PFSK-1 (cell line): ENCODE data around the gene TOP1.

Experiments
- TAF1 ChIP-seq: IDR thresholded peaks from 2 replicates; pipeline ENCODE4 v1.6.1; 2012; ENCODE audit warnings: low read length, control low read depth, borderline replicate concordance; ENCODE audit not compliant: insufficient read depth
- TF ChIP-seq, protein P1 (sequence below), 2 experiments: IDR thresholded peaks; 2 replicates each; pipeline versions ENCODE4 v1.6.1 to v1.8.0; 2011 to 2012; ENCODE audit warnings: low read depth in 2 of 2, low read length in 2 of 2, control low read depth in 1 of 2, inconsistent platforms in 1 of 2, mild to moderate bottlenecking in 1 of 2, moderate library complexity in 1 of 2; ENCODE audit not compliant: insufficient read depth in 1 of 2

DNA sequence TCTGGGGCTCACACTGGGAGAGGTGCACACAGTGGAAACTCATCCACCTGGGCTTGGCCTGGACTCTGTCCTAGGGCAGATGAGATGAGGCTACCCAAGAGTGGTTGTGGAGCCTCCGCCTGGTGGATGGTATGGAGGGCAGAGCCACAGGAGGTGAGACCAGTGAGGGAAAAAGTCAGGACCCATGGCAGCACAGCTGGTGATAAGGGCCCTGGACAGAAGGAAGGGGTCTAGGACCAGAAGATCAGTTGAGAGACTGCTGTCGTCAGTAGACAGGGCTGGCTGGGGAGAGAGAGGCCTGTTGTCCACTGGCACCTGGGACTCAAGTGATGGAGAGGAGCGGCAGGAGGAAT is 138.5 kb downstream of the TOP1 start:
- TF ChIP-seq, protein P1, sequence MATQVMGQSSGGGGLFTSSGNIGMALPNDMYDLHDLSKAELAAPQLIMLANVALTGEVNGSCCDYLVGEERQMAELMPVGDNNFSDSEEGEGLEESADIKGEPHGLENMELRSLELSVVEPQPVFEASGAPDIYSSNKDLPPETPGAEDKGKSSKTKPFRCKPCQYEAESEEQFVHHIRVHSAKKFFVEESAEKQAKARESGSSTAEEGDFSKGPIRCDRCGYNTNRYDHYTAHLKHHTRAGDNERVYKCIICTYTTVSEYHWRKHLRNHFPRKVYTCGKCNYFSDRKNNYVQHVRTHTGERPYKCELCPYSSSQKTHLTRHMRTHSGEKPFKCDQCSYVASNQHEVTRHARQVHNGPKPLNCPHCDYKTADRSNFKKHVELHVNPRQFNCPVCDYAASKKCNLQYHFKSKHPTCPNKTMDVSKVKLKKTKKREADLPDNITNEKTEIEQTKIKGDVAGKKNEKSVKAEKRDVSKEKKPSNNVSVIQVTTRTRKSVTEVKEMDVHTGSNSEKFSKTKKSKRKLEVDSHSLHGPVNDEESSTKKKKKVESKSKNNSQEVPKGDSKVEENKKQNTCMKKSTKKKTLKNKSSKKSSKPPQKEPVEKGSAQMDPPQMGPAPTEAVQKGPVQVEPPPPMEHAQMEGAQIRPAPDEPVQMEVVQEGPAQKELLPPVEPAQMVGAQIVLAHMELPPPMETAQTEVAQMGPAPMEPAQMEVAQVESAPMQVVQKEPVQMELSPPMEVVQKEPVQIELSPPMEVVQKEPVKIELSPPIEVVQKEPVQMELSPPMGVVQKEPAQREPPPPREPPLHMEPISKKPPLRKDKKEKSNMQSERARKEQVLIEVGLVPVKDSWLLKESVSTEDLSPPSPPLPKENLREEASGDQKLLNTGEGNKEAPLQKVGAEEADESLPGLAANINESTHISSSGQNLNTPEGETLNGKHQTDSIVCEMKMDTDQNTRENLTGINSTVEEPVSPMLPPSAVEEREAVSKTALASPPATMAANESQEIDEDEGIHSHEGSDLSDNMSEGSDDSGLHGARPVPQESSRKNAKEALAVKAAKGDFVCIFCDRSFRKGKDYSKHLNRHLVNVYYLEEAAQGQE (IDR thresholded peaks at IDR 0.05; ENCODE audit: insufficient read depth in 1 of 2, low read depth in 2 of 2, low read length in 2 of 2): no peak
- TF ChIP-seq TAF1: no peak
